GM12872 (cell line): ENCODE results near the gene MYH14.

ENCODE experiments used
- TF ChIP-seq, protein P1 (sequence below): IDR thresholded peaks from 3 replicates; pipeline ENCODE4 v1.5.1; 2011; ENCODE audit warnings: low read depth, mild to moderate bottlenecking, low read length, moderate library complexity; ENCODE audit not compliant: insufficient read depth

Gene MYH14

DNA sequence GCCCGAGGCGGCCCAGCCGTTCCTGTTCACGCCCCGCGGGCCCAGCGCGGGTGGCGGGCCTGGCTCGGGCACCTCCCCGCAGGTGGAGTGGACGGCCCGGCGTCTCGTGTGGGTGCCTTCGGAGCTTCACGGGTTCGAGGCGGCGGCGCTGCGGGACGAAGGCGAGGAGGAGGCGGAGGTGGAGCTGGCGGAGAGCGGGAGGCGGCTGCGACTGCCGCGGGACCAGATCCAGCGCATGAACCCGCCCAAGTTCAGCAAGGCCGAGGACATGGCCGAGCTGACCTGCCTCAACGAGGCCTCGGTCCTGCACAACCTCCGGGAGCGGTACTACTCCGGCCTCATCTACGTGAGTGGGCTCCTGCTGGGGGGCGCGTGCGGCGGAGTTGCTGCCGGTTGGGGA lies 7.0 kb downstream of the MYH14 start:
- TF ChIP-seq, protein P1, sequence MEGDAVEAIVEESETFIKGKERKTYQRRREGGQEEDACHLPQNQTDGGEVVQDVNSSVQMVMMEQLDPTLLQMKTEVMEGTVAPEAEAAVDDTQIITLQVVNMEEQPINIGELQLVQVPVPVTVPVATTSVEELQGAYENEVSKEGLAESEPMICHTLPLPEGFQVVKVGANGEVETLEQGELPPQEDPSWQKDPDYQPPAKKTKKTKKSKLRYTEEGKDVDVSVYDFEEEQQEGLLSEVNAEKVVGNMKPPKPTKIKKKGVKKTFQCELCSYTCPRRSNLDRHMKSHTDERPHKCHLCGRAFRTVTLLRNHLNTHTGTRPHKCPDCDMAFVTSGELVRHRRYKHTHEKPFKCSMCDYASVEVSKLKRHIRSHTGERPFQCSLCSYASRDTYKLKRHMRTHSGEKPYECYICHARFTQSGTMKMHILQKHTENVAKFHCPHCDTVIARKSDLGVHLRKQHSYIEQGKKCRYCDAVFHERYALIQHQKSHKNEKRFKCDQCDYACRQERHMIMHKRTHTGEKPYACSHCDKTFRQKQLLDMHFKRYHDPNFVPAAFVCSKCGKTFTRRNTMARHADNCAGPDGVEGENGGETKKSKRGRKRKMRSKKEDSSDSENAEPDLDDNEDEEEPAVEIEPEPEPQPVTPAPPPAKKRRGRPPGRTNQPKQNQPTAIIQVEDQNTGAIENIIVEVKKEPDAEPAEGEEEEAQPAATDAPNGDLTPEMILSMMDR = no peak

DNA sequence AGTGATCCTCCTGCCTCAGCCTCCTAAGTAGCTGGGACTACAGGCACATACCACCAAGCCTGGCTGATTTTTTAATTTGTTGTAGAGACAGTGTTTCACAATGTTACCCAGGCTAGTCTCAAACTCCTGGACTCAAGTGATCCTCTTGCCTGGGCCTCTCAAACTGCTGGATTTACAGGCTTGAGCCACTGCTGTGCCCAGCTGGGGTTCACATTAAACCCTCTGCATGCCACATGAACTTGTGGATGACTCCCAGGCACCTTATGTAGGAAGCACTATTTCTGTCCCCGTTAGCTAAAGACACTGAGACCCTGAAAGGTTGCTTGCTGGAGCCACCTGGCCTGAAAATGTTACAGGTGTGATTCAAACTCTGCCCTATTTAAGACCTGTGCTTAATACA lies 10.5 kb downstream of the MYH14 start:
- TF ChIP-seq, protein P1 = no peak

DNA sequence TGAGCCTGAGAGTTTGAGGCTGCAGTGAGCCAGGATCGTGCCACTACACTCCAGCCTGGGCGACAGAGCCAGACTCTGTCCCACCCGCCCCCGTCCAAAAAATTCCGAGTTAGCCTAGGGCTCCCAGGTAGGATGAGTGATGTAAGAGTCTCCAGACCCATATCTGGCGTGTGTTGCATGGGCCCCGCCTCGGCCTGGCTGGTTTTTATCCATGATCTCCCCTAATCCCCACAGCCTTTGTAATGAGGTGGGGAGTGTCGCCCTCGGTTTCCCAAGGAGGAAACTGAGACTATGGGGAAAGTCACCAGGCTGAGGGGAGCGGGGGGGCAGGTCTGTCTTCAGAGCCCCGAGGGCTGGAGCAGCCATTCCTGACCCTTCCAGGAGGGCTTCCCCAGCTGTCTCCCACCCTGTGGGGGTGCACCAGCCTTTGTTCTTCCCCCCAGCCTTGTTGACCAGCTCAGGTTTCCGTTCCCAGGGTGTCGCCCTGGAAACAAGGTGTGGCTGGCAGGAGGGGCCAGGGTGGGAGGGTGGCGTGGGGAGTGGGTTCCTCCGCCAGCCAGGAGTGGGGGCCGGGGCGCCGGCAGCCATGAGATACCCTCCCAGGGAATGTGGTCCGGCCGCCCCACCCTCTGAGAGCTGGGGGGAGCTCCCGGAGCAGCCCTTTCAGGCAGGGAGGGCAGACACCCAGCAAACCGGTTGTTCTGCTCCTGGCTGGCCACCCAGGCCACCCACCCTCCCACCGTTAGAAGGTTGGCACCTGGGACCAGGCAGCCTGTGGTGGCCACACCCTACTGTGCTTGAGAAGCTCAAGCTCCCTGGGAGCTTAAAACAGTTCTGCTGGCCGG lies 11.5 kb downstream of the MYH14 start:
- TF ChIP-seq, protein P1 = no peak

DNA sequence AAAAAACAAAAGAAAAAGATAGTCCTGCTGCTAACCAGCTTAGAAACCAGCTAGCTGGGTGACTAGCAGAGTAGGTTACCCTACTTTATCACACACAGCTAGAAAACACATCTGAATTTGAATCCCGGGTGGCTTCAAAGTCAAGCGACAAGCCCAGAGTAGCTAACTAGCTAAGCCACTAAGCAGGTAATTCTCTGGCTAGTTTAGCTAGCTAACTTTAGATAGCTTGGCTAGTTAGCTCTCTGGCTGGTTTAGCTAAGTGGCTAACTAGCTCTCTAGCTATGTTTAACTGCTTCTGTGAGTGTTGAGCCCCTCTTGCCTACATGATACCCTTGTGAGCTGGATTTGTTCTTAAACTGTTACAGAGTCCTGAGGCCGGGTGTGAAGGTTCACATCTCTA lies 12.4 kb downstream of the MYH14 start:
- TF ChIP-seq, protein P1 = no peak

DNA sequence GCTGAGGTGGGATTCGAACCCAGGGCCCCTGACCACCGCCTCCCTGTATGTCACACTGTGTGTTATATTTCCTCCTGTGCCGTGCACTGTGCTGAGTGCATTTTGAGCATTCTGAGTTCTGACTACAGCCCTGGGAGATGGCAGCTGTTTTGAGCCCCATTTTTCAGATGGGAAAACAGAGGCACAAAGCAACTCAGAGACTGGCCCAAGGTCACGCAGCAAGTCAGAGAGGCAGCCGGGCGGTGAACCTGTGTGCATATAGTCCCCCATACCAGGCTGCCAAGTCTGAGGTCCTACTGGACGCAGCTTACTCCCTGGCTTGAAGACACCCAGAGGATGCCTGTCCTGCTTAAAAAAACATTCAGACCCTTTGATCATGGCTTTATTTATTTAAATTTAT lies 17.7 kb downstream of the MYH14 start:
- TF ChIP-seq, protein P1 = no peak

DNA sequence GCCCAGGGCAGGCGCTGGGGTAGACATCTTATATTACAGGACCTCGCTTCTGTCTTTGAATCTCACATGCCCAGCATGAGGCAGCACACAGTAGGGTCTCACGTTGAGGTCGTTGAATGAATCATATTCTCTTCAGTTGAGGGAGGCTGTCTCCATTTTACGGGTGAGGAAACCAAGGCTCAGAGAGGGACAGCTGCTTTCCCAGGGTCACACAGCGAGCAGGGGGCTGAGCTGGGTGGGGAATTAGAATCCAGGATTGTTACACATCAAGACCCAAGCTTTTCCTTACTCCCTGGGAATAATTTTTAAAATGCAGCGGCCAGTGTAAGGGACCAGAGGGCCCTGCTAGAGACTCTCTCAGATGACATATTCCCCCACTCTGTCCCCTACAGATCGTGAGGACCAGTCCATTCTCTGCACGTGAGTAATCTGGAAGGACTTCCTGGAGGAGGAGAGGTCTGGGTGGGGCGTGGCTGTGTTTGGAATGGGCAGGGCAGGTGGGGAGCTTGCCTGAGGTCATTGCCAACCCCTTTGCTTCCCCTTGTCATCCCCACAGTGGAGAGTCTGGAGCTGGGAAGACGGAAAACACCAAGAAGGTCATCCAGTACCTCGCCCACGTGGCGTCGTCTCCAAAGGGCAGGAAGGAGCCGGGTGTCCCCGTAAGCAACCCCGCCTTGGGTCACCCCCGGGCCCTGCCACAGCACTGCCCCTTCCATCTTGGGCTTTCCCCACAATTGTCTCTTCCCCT lies 19.4 kb downstream of the MYH14 start:
- TF ChIP-seq, protein P1 = no peak

DNA sequence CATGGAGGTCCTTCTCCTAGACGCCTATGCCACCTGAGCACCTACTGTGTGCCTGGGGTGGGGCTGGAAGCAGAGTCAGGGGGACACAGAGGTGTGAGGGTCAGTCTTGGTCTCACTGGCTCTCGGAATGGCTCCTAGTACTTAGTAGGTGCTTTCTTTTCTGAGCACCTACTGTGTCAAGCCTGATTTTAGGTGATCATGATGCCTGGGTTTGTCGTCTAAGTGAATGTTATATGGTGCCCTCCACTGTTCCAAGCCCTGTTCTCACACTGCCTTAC lies 20.0 kb downstream of the MYH14 start:
- TF ChIP-seq, protein P1 = no peak
